ENCODE results near the gene UGT1A1. TPM values are rescaled to one million over a fixed set of nuclear protein-coding genes. Genes with fewer than 3 reads are reported as not detected.
A peak's percentile ranks its signal among the peaks of the same experiment; 100 is the strongest.

The UGT1A1 gene
- total and polyA plus RNA-seq, 2 of the 13 experiments (the other 11 are each of a cell fraction or from before 2014, with no cell fraction given), result 0.69 to 0.75 TPM

GRCh38 chr2:233772583-233772982 lies 12.5 kb downstream of the UGT1A1 start:
- TF ChIP-seq ZNF619 (CRISPR knock-in tag; IDR thresholded peaks at IDR 0.05), result no peak
- CTCF ChIA-PET (ENCODE audit: low intra/inter-chr PET ratio, low total read pairs), result no interaction called here
- Histone ChIP-seq H3K4me2 (ENCODE audit: low read depth, low read length) (no peak overlapping the region), H4K20me1 (ENCODE audit: insufficient read depth, low read length) (no peaks in the 10 kb centered on the region), H3K27ac (ENCODE audit: extremely low read length, insufficient read depth, low read length) (no peak overlapping the region), H3K4me1 (ENCODE audit: insufficient read depth, low read length) (no peaks in the 10 kb centered on the region), H3K9ac (ENCODE audit: insufficient read depth, low read depth, low read length) (no peak overlapping the region), H3K4me3 (replicated peaks in 1 of 3; ENCODE audit: insufficient read depth in 1 of 3, low read depth in 2 of 3, low read length in 3 of 3) (no peak overlapping the region), H3K36me3 (replicated peaks in 1 of 2; ENCODE audit: control insufficient read depth in 1 of 2, insufficient read depth in 2 of 2, low read length in 2 of 2) (no peaks in the 10 kb centered on the region), H2AFZ (ENCODE audit: low read length) (no peak overlapping the region), H3K79me2 (ENCODE audit: insufficient read depth, low read length) (no peaks in the 10 kb centered on the region), H3K9me3 (ENCODE audit: low read length) (peaks cover 5% of the 10 kb centered on the region; the same call in 1 of the 2 replicates), H3K27me3 (ENCODE audit: control insufficient read depth in 1 of 2, insufficient read depth in 2 of 2, low read length in 2 of 2) (peaks cover 1 to 44% of the 10 kb centered on the region in 2 experiments; a peak in 4 of 5 replicates)
- DNase-seq (ENCODE audit: low spot score) (no peak), ATAC-seq (no peak), FAIRE-seq (no peak)
- no TSS peak for BruUV-seq (replicated peaks)
- intact Hi-C loops (cut with micrococcal nuclease; ENCODE audit: unreplicated experiment) (no loop called here), in situ Hi-C loops (cut with HindIII; ENCODE audit: extremely low pct_ligation_motif_present, low pct_unique_long_range_greater_than_20kb) (no loop called here)
- POLR2A ChIA-PET, result no interaction called here
- WGBS (ENCODE audit: low lambda C conversion rate), result 59% methylated on average over 5 of the region's 5 CpGs

GRCh38 chr2:233773854-233774253 lies 13.8 kb downstream of the UGT1A1 start:
- no peak for ATAC-seq
- Histone ChIP-seq H3K9ac (ENCODE audit: insufficient read depth, low read depth, low read length) (no peak overlapping the region), H2AFZ (ENCODE audit: low read length) (no peak overlapping the region), H3K4me2 (ENCODE audit: low read depth, low read length) (no peak overlapping the region), H3K27me3 (ENCODE audit: control insufficient read depth in 1 of 2, insufficient read depth in 2 of 2, low read length in 2 of 2) (peaks cover 3 to 53% of the 10 kb centered on the region in 2 experiments; a peak in 4 of 5 replicates), H3K36me3 (replicated peaks in 1 of 2; ENCODE audit: control insufficient read depth in 1 of 2, insufficient read depth in 2 of 2, low read length in 2 of 2) (no peaks in the 10 kb centered on the region), H3K27ac (ENCODE audit: extremely low read length, insufficient read depth, low read length) (no peak overlapping the region), H3K4me3 (replicated peaks in 1 of 3; ENCODE audit: insufficient read depth in 1 of 3, low read depth in 2 of 3, low read length in 3 of 3) (no peak overlapping the region), H3K4me1 (ENCODE audit: insufficient read depth, low read length) (no peaks in the 10 kb centered on the region), H3K79me2 (ENCODE audit: insufficient read depth, low read length) (no peaks in the 10 kb centered on the region), H3K9me3 (ENCODE audit: low read length) (peaks cover 5% of the 10 kb centered on the region; the same call in 1 of the 2 replicates), H4K20me1 (ENCODE audit: insufficient read depth, low read length) (no peaks in the 10 kb centered on the region)
- TF ChIP-seq FOXP1 (IDR thresholded peaks at IDR 0.05) (0 out of 2 replicates have a peak, but pooled peaks have one; percentile 58), FOXP1 (CRISPR knock-in tag; IDR thresholded peaks at IDR 0.05) (no peak), PHF8 (CRISPR knock-in tag; IDR thresholded peaks at IDR 0.05) (no peak)
- ChIA-PET CTCF (ENCODE audit: low intra/inter-chr PET ratio, low total read pairs) (no interaction called here), POLR2A (no interaction called here)
- no peak for FAIRE-seq
- in situ Hi-C loops (cut with HindIII; ENCODE audit: extremely low pct_ligation_motif_present, low pct_unique_long_range_greater_than_20kb) (no loop called here), intact Hi-C loops (cut with micrococcal nuclease; ENCODE audit: unreplicated experiment) (no loop called here)
- no peak for DNase-seq (ENCODE audit: low spot score)
- WGBS (ENCODE audit: low lambda C conversion rate), result 63% methylated on average over 5 of the region's 5 CpGs
- BruUV-seq (replicated peaks), result no TSS peak
